MM.1S (cell line): ENCODE measurements around the gene TMC4.

Experiments
- CTCF ChIP-seq: fragments of 300-600 bp; sonication (generic); IDR thresholded peaks from 2 replicates; pipeline ENCODE4 v1.5.1; 2016; ENCODE audit warnings: antibody characterized with exemption, low read length, mixed read lengths
- EZH2 ChIP-seq: fragments of 300-600 bp; sonication (generic); optimal IDR thresholded peaks from 2 replicates; pipeline ENCODE3; 2017; ENCODE audit warnings: low read depth, mild to moderate bottlenecking, antibody characterized with exemption, low read length, mixed read lengths

- TF ChIP-seq CTCF (no peak), EZH2 (no peak)
These were observed 30.2 kb upstream of the TMC4 start for GRCh38 chr19:54203151-54203611.
